Measurements from ENCODE around the gene C19orf67. TPM values are rescaled to one million over a fixed set of nuclear protein-coding genes. Genes with fewer than 3 reads are reported as not detected.

Gene C19orf67
- total and polyA plus RNA-seq, 8 donors = not detected

DNA sequence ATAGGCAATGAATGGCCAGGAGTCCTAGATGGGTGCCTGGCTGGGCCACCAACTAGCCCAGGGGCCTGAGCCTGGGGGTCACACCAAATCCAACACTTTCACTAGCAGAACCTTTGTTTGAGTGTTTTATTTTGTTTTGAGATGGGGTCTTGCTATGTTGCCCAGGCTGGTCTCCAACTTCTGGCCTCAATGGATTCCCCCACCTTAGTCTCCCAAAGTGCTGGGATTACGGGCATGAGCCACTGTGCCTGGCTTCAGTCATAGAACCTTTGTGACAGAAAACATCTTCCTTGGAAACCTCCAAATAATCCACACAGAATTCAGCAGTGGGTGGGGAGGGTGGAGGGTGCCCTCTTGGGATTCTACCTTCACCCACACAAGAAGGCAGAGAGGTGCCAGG, 25.9 kb upstream of the C19orf67 start:
- no peak for DNase-seq
- TF ChIP-seq, protein P1, sequence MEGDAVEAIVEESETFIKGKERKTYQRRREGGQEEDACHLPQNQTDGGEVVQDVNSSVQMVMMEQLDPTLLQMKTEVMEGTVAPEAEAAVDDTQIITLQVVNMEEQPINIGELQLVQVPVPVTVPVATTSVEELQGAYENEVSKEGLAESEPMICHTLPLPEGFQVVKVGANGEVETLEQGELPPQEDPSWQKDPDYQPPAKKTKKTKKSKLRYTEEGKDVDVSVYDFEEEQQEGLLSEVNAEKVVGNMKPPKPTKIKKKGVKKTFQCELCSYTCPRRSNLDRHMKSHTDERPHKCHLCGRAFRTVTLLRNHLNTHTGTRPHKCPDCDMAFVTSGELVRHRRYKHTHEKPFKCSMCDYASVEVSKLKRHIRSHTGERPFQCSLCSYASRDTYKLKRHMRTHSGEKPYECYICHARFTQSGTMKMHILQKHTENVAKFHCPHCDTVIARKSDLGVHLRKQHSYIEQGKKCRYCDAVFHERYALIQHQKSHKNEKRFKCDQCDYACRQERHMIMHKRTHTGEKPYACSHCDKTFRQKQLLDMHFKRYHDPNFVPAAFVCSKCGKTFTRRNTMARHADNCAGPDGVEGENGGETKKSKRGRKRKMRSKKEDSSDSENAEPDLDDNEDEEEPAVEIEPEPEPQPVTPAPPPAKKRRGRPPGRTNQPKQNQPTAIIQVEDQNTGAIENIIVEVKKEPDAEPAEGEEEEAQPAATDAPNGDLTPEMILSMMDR (IDR thresholded peaks at IDR 0.05) = no peak
- Histone ChIP-seq H3K36me3 (no peaks in the 10 kb centered on the region), H3K27ac (no peak overlapping the region), H3K27me3 (no peaks in the 10 kb centered on the region), H3K4me3 (no peak overlapping the region), H3K9me3 (no peaks in the 10 kb centered on the region), H3K4me1 (peaks cover 14 to 28% (median 15%) of the 10 kb centered on the region in 3 donors)
- intact Hi-C loops (cut with DNase I) = no loop called here
- no peak for FAIRE-seq
- WGBS, 2 donors = 82 to 97% methylated on average over 1 of the region's 1 CpG
- no peak for ATAC-seq

DNA sequence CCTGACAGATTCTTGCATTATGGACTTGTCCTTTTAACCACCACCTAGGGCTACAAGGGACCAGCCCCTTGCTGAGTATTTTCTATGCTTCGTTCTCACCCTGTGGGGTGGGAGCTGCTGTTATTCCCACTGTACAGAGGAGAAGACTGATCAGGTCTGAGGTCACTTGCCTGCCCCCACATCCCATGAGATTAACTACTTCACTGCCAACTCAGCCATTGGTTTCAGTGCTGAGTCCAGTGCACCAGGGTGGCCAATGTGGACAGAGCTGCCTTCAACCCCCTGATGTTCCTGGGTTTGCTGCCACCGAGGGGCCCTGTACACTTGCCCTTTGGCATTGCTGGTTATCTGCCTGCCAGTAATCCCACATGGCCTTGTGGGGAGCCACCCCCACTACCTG, 25.1 kb upstream of the C19orf67 start:
- ATAC-seq (no peak), DNase-seq (no peak), FAIRE-seq (no peak)
- no peaks in the 10 kb centered on the region for H3K9me3 ChIP-seq
- H3K27me3 ChIP-seq = no peaks in the 10 kb centered on the region
- 57% methylated on average over 2 of the region's 2 CpGs for whole genome bisulfite sequencing, 2 donors
- no peaks in the 10 kb centered on the region for H3K36me3 ChIP-seq
- intact Hi-C loops (cut with DNase I) = no loop called here
- no peak overlapping the region for H3K4me3 ChIP-seq
- H3K4me1 ChIP-seq = peaks cover 8 to 19% (median 14%) of the 10 kb centered on the region in 3 donors
- TF ChIP-seq, protein P1 (IDR thresholded peaks at IDR 0.05) = no peak
- no peak overlapping the region for H3K27ac ChIP-seq

DNA sequence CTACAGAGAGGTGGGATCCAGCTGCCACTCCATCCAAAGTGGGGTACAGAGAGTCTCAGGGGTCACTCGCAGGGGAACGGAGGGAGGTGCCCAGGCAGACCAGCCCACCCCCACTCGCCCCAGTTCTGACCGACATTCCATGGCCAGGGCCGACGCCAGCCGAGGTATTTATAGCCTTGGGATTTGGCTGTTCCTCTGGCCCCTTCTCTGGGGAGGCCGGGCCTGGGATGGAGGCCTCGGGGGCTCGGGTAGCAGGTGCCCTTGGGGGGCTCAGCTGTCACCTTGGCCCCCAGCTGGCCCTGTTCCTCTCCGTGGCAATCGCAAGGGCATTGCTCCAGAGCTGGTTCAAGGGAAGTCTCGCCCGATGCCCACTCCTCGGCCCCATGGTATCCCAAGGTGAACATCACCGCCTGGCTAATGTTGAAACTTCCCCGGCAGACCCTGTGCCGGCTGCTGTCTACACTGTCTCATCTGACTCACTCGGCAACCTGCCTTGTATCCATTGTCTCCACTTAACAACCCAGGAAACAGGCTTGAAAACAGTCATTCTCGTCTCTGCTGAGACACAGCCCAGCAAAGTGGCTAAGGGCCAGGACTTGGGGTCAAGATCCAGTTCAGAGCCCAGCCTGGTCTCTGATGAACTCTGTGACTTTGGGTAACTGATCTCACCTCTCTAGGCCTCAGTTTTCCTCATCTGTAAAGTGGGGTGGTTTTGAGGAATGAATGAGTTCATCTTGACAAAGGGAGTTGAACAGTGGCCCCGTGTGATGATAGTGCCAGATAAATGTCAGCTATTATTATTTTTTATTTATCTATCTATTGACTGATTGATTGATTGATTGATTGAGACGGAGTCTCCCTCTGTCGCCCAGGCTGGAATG, 22.2 kb upstream of the C19orf67 start:
- Histone ChIP-seq H3K27ac (no peak overlapping the region), H3K27me3 (no peaks in the 10 kb centered on the region), H3K9me3 (no peaks in the 10 kb centered on the region), H3K4me1 (peaks cover 2 to 5% (median 3%) of the 10 kb centered on the region in 3 donors), H3K36me3 (no peaks in the 10 kb centered on the region), H3K4me3 (no peak overlapping the region)
- TF ChIP-seq, protein P1 (IDR thresholded peaks at IDR 0.05) = no peak
- intact Hi-C loops (cut with DNase I) = no loop called here
- WGBS, 2 donors = 83 to 86% methylated on average over 23 of the region's 23 CpGs
- ATAC-seq = no peak
- FAIRE-seq = no peak
- no peak for DNase-seq

DNA sequence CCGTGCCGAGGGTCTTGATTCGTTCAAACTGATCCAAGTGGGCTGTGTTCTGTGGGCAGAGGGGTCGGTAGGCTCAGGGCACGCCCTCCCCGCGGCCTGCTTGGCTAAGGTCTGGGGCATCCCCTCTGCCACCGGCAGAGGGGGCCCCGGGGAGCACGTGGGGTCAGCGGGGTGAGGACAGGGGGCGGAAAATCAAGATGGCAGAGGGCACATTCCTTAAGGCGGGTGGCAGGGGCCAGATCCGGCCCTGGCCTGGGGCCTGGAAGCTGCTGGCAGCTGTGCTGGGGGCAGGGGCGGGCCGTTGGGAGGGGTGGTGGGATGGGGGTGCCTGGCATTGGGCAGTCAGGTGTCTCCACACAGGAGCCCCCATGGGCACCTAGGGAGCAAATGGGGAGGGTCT, 21.3 kb upstream of the C19orf67 start:
- TF ChIP-seq, protein P1 (IDR thresholded peaks at IDR 0.05) = no peak
- no peaks in the 10 kb centered on the region for H3K27me3 ChIP-seq
- no peaks in the 10 kb centered on the region for H3K36me3 ChIP-seq
- DNase-seq (no peak), ATAC-seq (no peak), FAIRE-seq (no peak)
- H3K9me3 ChIP-seq = no peaks in the 10 kb centered on the region
- intact Hi-C loops (cut with DNase I) = no loop called here
- no peak overlapping the region for H3K27ac ChIP-seq
- no peaks in the 10 kb centered on the region for H3K4me1 ChIP-seq
- WGBS, 2 donors = 90 to 92% methylated on average over 16 of the region's 16 CpGs
- H3K4me3 ChIP-seq = no peak overlapping the region

DNA sequence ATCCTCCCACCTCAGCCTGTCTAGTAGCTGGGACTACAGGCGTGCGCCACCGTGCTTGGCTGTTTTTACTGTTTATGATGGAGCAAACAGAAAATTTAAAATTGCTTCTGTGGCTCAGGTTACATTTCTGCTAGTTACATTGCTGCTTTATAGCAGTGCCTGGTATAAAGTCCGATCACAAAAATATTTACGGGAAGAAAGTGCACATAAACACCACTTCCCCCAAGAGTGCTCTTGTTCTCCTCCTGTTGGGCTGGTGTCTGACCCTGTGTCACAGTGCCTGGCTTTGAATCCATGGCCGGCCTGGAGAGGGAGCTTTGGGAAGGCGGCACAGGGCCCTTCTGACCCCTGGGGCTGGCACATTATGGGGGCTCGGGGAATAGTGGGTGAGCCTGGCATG, 20.1 kb upstream of the C19orf67 start:
- ATAC-seq = no peak
- Histone ChIP-seq H3K4me1 (no peaks in the 10 kb centered on the region), H3K36me3 (peaks cover 0 to 2% (median under 1%) of the 10 kb centered on the region in 3 donors), H3K27ac (no peak overlapping the region), H3K9me3 (no peaks in the 10 kb centered on the region), H3K4me3 (no peak overlapping the region), H3K27me3 (no peaks in the 10 kb centered on the region)
- 89 to 95% methylated on average over 8 of the region's 8 CpGs for WGBS, 2 donors
- FAIRE-seq = no peak
- TF ChIP-seq, protein P1 (IDR thresholded peaks at IDR 0.05) = no peak
- intact Hi-C loops (cut with DNase I) = no loop called here
- no peak for DNase-seq

Data from pancreas (tissue), 10 donors.